Thymus (tissue), 11 donors: ENCODE measurements around the gene PXN. TPM values are rescaled to one million over a fixed set of nuclear protein-coding genes. Genes with fewer than 3 reads are reported as not detected.
A peak's percentile ranks its signal among the peaks of the same experiment; 100 is the strongest.

ENCODE experiments used
- DNase-seq, 9 donors: peaks; one replicate each; pipeline ENCODE4 v3.0.0-alpha.2; 2013; ENCODE audit warnings: low spot score in 9 of 9, low read depth in 6 of 9, missing footprints in 1 of 9
- H3K27ac ChIP-seq, 2 donors: one replicate each; pipeline ENCODE4 v1.5.1; 2013; ENCODE audit warnings: control low read depth in 1 of 2, low read depth in 1 of 2, low read length in 1 of 2, mild to moderate bottlenecking in 1 of 2, moderate library complexity in 1 of 2
- H3K27me3 ChIP-seq, 2 donors: one replicate each; pipeline ENCODE4 v1.5.1; 2013; ENCODE audit warnings: low read length in 1 of 2; ENCODE audit not compliant: control insufficient read depth in 2 of 2, insufficient read depth in 1 of 2
- H3K36me3 ChIP-seq, 2 donors: one replicate each; pipeline ENCODE4 v1.5.1; 2013; ENCODE audit warnings: low read length in 1 of 2, mild to moderate bottlenecking in 1 of 2, moderate library complexity in 1 of 2; ENCODE audit not compliant: control insufficient read depth in 2 of 2, insufficient read depth in 2 of 2
- H3K4me1 ChIP-seq, 2 donors: one replicate each; pipeline ENCODE4 v1.5.1; 2013; ENCODE audit warnings: low read length in 2 of 2; ENCODE audit not compliant: control insufficient read depth in 2 of 2, insufficient read depth in 2 of 2
- H3K4me3 ChIP-seq, 2 donors: one replicate each; pipeline ENCODE4 v1.5.1; 2013; ENCODE audit warnings: low read length in 2 of 2, control low read depth in 1 of 2, mild to moderate bottlenecking in 1 of 2
- H3K9me3 ChIP-seq, 2 donors: one replicate each; pipeline ENCODE4 v1.5.1; 2013; ENCODE audit warnings: low read length in 1 of 2, mild to moderate bottlenecking in 1 of 2; ENCODE audit not compliant: control insufficient read depth in 2 of 2, insufficient read depth in 1 of 2
- WGBS: extraction: QIAGEN DNeasy Blood & Tissue Kit; methylation state at CpG from one replicate; pipeline ENCODE4 v1.1.7; 2013; 5-methylcytosine and 5-hydroxymethylcytosine counted together
- polyA plus RNA-seq: library from polyadenylated mRNA; stranded (reverse); fragments of 200-250 nt; gene quantifications from one replicate; pipeline ENCODE4 v1.2.3, GENCODE V29; 2013
- total RNA-seq: library from RNA; stranded (reverse); fragments of 120-200 nt; gene quantifications from one replicate; pipeline ENCODE4 v1.2.4, GENCODE V29; 2013
- donor health status: healthy.

The PXN gene
- total and polyA plus RNA-seq, 2 donors = 7.2 to 112 TPM

DNA sequence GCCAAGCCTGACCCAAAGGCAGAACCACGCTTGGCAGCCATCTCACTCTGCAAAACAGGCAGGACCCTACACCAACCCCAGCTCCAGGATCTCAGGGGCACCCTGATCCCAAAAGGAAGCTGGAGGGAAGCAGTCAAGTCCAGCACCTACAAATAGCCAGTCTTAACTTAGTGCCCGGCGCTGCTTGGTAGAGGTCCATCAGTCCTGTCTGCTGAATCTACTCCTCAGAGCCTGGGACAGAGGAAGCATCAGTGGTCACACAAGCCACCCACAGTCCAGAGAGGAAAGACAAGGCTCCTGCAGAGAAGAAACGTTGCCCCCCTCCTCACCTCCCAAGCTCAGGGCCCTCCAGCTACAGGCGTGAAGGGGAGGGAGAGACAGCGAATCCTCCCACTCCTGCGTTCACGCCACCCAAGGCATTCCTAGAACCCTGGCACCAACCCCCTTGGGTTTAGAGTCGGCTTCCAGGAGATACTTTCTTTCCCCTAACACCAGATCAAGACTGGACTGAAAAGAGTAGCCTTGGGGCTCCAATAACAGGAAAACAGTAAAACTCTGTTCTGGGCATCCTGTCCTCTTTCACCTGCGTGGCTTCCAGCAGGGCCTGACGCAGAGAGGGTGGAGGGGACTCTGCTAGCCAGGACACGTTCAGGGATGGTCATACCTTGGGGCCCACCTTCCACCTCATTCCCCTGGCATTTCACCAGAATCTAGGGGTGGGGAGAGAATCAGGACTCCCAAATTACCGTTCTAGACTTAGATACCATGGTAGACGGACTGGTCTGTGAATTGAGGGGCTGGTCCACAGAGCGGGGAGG lies 1.2 kb downstream of the PXN start:
- peak in 1 of 9 donors; percentile 22 for DNase-seq
- WGBS = 87% methylated on average over 15 of the region's 15 CpGs
- Histone ChIP-seq H3K36me3 (no peaks in the 10 kb centered on the region), H3K27ac (peak overlapping the region; percentile 38 to 51), H3K4me3 (peak overlapping the region; percentile 58 to 91), H3K4me1 (peaks cover 0 to 29% of the 10 kb centered on the region in 2 donors), H3K27me3 (peaks cover 0 to 15% of the 10 kb centered on the region in 2 donors), H3K9me3 (no peaks in the 10 kb centered on the region)

DNA sequence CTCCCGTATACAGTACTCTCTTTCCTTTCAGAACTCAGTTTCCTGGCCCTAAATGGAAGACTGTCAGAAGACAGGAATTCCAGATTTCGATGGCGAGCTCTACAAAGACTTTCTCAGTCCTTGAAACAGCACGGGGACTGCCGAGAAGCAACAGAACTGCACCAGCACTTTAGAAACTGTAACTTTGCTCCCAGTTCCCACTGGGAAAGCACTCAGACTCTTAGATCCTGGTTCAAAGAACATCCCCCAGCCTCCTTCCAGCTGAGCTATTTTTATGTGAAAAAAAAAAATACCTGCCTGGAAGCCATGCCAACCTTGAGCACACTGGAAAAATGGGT lies 1.8 kb downstream of the PXN start:
- Histone ChIP-seq H3K4me1 (peaks cover 0 to 29% of the 10 kb centered on the region in 2 donors), H3K36me3 (no peaks in the 10 kb centered on the region), H3K4me3 (no peak overlapping the region), H3K27me3 (peaks cover 0 to 15% of the 10 kb centered on the region in 2 donors), H3K9me3 (no peaks in the 10 kb centered on the region), H3K27ac (peak overlapping the region; percentile 15 to 43)
- 92% methylated on average over 5 of the region's 5 CpGs for WGBS
- no peak for DNase-seq

- Histone ChIP-seq H3K9me3 (no peaks in the 10 kb centered on the region), H3K36me3 (no peaks in the 10 kb centered on the region), H3K4me3 (no peak overlapping the region), H3K27ac (peak overlapping the region in 1 of 2 donors; percentile 39), H3K4me1 (peaks cover 0 to 31% of the 10 kb centered on the region in 2 donors), H3K27me3 (peaks cover 0 to 15% of the 10 kb centered on the region in 2 donors)
- 78% methylated on average over 15 of the region's 15 CpGs for WGBS
- DNase-seq = no peak
Measured at GRCh38 chr12:120262852-120263747, 2.4 kb downstream of the PXN start.

- Histone ChIP-seq H3K9me3 (no peaks in the 10 kb centered on the region), H3K36me3 (no peaks in the 10 kb centered on the region), H3K4me3 (no peak overlapping the region), H3K27ac (peak overlapping the region in 1 of 2 donors; percentile 25), H3K4me1 (peaks cover 0 to 34% of the 10 kb centered on the region in 2 donors), H3K27me3 (peaks cover 0 to 15% of the 10 kb centered on the region in 2 donors)
- DNase-seq = peak in 1 of 9 donors; percentile 19
- WGBS = 49% methylated on average over 10 of the region's 10 CpGs
Measured at GRCh38 chr12:120261951-120262851, 3.3 kb downstream of the PXN start.

- no peak overlapping the region for H3K4me3 ChIP-seq
Measured at GRCh38 chr12:120260607-120261006, 4.9 kb downstream of the PXN start.

GRCh38 chr12:120259418-120260202 lies 5.9 kb downstream of the PXN start:
- Histone ChIP-seq H3K27ac (no peak overlapping the region), H3K4me3 (no peak overlapping the region), H3K9me3 (no peaks in the 10 kb centered on the region), H3K27me3 (peaks cover 0 to 9% of the 10 kb centered on the region in 2 donors), H3K36me3 (no peaks in the 10 kb centered on the region), H3K4me1 (peaks cover 0 to 30% of the 10 kb centered on the region in 2 donors)
- 83% methylated on average over 8 of the region's 8 CpGs for WGBS
- DNase-seq = no peak

More at GRCh38 chr12:120260607-120261006, 4.9 kb downstream of the PXN start:
- H3K27ac ChIP-seq = no peak overlapping the region
- H3K27me3 ChIP-seq = peaks cover 0 to 15% of the 10 kb centered on the region in 2 donors
- no peaks in the 10 kb centered on the region for H3K36me3 ChIP-seq
- no peak for DNase-seq
- H3K4me1 ChIP-seq = peaks cover 0 to 34% of the 10 kb centered on the region in 2 donors
- H3K9me3 ChIP-seq = no peaks in the 10 kb centered on the region
- WGBS = 98% methylated on average over 5 of the region's 5 CpGs

- Histone ChIP-seq H3K4me3 (no peak overlapping the region), H3K36me3 (no peaks in the 10 kb centered on the region), H3K27ac (peak overlapping the region in 1 of 2 donors; percentile 11), H3K27me3 (no peaks in the 10 kb centered on the region), H3K4me1 (peaks cover 0 to 22% of the 10 kb centered on the region in 2 donors), H3K9me3 (no peaks in the 10 kb centered on the region)
- 97% methylated on average over 5 of the region's 5 CpGs for WGBS
- no peak for DNase-seq
Measured at GRCh38 chr12:120258323-120258896, 7.1 kb downstream of the PXN start.
